Right lung (tissue), 10 donors: ENCODE results near the gene PCDHB12. TPM values are rescaled to one million over a fixed set of nuclear protein-coding genes. Genes with fewer than 3 reads are reported as not detected.
"Not testable (repeated sequence)": the region's sequence is repeated elsewhere in the genome, so short reads cannot be mapped to it uniquely, and the experiment has no call there.

ENCODE experiments used
- DNase-seq, 2 donors: peaks; one replicate each; pipeline ENCODE4 v3.0.0-alpha.2; 2013
- long read RNA-seq, 8 donors: transcript quantifications; one replicate each; lab custom pipeline, GENCODE V29; 2026
- polyA plus RNA-seq, 5 donors: library from polyadenylated mRNA; unstranded; fragments of 120-200 nt; gene quantifications; one replicate each; pipeline versions ENCODE4 v1.2.1 to v1.2.3, GENCODE V29; 2013; ENCODE audit warnings: inconsistent platforms in 1 of 5, low replicate concordance in 1 of 5; ENCODE audit not compliant: insufficient read length in 5 of 5, insufficient read depth in 1 of 5

PCDHB12 gene
- polyA plus RNA-seq, result 1 to 10 TPM; 4.3 to 6.6 (median 5.4) TPM
- long read RNA-seq, donor 1, transcript PCDHB12-201 (1 exons, 3,853 nt), result major isoform, 10 of 10 reads
- long read RNA-seq, donor 1, partial matches to known transcripts, result 0 of 10 reads
- long read RNA-seq, donor 1, other reads (novel, unspliced or antisense), result 0 of 10 reads
- long read RNA-seq, donor 2, partial matches to known transcripts, result 0 of 3 reads
- long read RNA-seq, donor 2, other reads (novel, unspliced or antisense), result 0 of 3 reads
- long read RNA-seq, donor 3, partial matches to known transcripts, result 0 of 2 reads
- long read RNA-seq, donor 3, other reads (novel, unspliced or antisense), result 0 of 2 reads
- long read RNA-seq, donor 4, partial matches to known transcripts, result 0 of 2 reads
- long read RNA-seq, donor 4, other reads (novel, unspliced or antisense), result 0 of 2 reads
- long read RNA-seq, donor 5, transcript PCDHB12-201 (1 exons, 3,853 nt), result major isoform, 6 of 7 reads
- long read RNA-seq, donor 5, partial matches to known transcripts, result 0 of 7 reads
- long read RNA-seq, donor 5, other reads (novel, unspliced or antisense), result 0 of 7 reads
- long read RNA-seq, donor 6, transcript PCDHB12-201 (1 exons, 3,853 nt), result major isoform, 5 of 5 reads
- long read RNA-seq, donor 6, partial matches to known transcripts, result 0 of 5 reads
- long read RNA-seq, donor 6, other reads (novel, unspliced or antisense), result 0 of 5 reads
- long read RNA-seq, donor 7, transcript PCDHB12-201 (1 exons, 3,853 nt), result major isoform, 16 of 16 reads
- long read RNA-seq, donor 7, partial matches to known transcripts, result 0 of 16 reads
- long read RNA-seq, donor 7, other reads (novel, unspliced or antisense), result 0 of 16 reads
- long read RNA-seq, donor 8, partial matches to known transcripts, result 0 of 3 reads
- long read RNA-seq, donor 8, other reads (novel, unspliced or antisense), result 0 of 3 reads

- peak in 1 of 2 donors; percentile 18 for DNase-seq
These were observed at the start of gene PCDHB12 for GRCh38 chr5:141208478-141208877. TSS of gene PCDHB12 (plus strand) at chr5:141208719. CDS start at chr5:141208908, 189 bp downstream.

- peak; percentile 12 to 27 for DNase-seq
These were observed 35.9 kb upstream of the PCDHB12 start, which contains the start of gene PCDHB7 for GRCh38 chr5:141172381-141173204. TSS of gene PCDHB7 (plus strand) at chr5:141172644. CDS start at chr5:141172836, 192 bp downstream.

GRCh38 chr5:141174291-141175104, 34.0 kb upstream of the PCDHB12 start:
- not testable (repeated sequence) for DNase-seq

DNA sequence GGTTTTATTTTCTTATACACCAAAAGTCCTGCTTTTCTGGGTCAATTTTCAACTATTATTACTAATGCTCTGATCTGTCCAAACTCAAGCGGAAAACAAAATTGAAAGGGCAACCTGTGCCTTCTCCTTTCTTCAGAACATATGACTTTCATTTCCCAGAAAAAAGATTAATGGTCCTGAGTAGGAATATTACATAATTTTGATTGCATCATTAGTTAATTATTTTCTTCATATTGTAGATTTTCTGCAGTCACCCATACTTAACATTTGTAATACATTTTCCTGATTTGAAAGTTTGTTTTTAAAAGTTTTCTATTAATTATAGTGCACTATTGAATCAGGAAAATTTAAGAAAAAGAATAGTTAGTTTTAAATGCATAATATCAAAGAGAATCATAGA, 32.6 kb upstream of the PCDHB12 start:
- no peak for DNase-seq

DNA sequence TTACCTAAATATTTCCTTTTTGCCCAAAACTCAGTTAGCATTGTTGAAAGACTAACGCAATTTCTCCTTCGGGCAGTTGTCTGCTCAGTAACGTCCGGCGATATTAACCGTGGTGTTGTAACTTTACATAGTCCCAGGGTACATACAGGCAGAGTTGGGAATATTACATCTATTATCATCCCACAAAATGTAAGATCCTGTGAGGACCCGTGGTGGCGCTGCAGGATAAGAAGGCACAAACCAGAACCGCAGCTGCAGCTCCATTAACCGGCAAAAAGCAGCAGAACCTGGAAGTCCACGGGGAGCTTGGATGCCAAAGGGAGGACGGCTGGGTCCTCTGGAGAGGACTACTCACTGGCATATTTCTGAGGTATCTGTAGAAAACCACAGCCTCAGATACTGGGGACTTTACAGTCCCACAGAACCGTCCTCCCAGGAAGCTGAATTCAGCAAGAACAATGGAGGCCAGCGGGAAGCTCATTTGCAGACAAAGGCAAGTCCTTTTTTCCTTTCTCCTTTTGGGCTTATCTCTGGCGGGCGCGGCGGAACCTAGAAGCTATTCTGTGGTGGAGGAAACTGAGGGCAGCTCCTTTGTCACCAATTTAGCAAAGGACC, 30.8 kb upstream of the PCDHB12 start, which contains the start of gene PCDHB8:
Gene PCDHB8 (plus strand): TSS at position 214 of the 615 bp plus-strand sequence. CDS start 245 bp downstream, at position 459.
- not testable (repeated sequence) for DNase-seq

GRCh38 chr5:141179371-141179770, 29.1 kb upstream of the PCDHB12 start:
- not testable (repeated sequence) for DNase-seq

GRCh38 chr5:141179876-141180275, 28.6 kb upstream of the PCDHB12 start:
- not testable (repeated sequence) for DNase-seq

GRCh38 chr5:141180313-141180712, 28.2 kb upstream of the PCDHB12 start:
- no peak for DNase-seq

DNA sequence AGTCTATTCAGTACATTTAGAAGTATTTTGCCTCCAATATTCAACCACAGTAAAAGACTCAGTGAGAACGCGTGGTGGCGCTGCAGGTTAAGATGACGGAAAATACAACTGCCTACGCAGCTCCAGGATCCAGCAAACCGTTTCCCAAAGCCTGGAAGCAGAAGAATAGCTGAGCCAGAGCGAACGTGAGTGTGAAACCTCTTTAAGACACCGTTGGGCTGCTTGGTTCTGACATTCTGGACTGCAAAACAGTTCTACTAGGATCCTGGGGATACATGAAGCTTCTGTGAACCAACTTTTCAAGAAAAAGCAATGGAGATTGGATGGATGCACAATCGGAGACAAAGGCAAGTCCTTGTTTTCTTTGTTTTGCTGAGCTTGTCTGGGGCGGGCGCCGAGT, 26.3 kb upstream of the PCDHB12 start, which contains the start of gene PCDHB16:
Gene PCDHB16 (plus strand): TSS at position 140 of the 400 bp plus-strand sequence. CDS start 173 bp downstream, at position 313.
- DNase-seq, result peak; percentile 35 to 41

- DNase-seq, result not testable (repeated sequence)
These were observed 24.2 kb upstream of the PCDHB12 start for GRCh38 chr5:141184117-141184855.

DNA sequence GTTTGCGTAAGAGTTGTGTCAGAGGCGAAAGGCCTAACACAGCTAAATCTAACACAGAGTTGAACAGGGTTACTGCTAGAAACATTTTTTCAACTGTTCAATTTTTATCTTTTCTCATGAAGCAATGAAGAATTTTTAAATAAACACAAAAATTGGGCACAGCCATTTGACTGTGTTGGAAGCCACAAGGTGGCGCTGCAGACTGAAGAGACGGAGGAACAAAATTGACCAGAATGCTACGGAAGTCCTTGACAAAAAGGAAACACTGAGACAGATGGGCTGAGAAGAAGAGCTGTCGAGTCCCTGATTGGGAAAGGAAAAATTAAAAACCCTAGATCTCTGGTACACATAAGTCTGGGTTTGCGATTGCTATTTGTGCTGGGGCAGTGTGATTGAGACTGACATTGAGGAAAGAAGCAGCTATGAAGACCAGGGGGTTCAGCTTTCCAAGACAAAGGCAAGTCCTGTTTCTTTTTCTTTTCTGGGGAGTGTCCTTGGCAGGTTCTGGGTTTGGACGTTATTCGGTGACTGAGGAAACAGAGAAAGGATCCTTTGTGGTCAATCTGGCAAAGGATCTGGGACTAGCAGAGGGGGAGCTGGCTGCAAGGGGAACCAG, 21.5 kb upstream of the PCDHB12 start, which contains the start of gene PCDHB9:
Gene PCDHB9 (plus strand): TSS at position 265 of the 616 bp plus-strand sequence. CDS start 158 bp downstream, at position 423.
- DNase-seq, result no peak

GRCh38 chr5:141188682-141189081, 19.8 kb upstream of the PCDHB12 start:
- DNase-seq, result not testable (repeated sequence)

- DNase-seq, result not testable (repeated sequence)
These were observed 19.4 kb upstream of the PCDHB12 start for GRCh38 chr5:141189131-141189530.

DNA sequence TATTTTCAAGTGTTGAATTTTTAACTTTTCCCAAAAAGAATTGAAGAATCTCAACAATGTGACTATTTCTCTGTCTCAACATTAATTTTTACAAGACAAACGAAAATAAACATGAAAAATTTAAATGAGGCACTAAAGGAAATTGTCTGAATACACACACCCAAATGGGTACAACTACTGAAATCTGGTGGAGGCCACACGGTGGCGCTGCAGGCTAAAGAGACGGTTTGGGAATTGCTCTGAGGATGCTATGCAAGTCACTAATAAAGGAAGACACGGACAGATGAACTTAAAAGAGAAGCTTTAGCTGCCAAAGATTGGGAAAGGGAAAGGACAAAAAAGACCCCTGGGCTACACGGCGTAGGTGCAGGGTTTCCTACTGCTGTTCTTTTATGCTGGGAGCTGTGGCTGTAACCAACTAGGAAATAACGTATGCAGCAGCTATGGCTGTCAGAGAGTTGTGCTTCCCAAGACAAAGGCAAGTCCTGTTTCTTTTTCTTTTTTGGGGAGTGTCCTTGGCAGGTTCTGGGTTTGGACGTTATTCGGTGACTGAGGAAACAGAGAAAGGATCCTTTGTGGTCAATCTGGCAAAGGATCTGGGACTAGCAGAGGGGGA, 16.3 kb upstream of the PCDHB12 start, which contains the start of gene PCDHB10:
Gene PCDHB10 (plus strand): TSS at position 244 of the 616 bp plus-strand sequence. CDS start 200 bp downstream, at position 444.
- DNase-seq, result no peak

DNA sequence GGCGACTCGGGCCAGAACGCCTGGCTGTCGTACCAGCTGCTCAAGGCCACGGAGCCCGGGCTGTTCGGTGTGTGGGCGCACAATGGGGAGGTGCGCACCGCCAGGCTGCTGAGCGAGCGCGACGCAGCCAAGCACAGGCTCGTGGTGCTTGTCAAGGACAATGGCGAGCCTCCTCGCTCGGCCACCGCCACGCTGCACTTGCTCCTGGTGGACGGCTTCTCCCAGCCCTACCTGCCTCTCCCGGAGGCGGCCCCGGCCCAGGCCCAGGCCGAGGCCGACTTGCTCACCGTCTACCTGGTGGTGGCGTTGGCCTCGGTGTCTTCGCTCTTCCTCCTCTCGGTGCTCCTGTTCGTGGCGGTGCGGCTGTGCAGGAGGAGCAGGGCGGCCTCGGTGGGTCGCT, 14.2 kb upstream of the PCDHB12 start:
- not testable (repeated sequence) for DNase-seq

DNA sequence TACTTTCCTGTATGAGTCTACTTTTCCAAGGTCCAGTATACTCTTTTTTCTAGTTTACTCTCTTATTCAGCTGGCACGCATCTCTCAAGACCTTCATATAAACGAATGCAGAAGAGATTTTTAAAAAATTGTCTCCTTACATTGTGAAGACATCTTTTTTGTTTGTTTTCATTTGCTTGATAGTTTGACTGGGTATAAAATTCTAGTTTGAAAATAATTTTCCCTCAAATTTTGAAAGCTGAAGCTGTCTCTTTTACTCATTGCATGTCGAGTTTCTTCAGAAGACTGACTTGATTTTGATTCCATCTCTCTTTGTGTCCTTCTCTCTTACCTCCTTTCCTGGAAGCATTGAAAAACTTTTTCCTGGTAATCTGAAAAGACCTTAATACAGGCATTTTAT, 12.2 kb upstream of the PCDHB12 start:
- DNase-seq, result no peak
